ENCODE measurements around the gene TGM2.

Gene TGM2

DNA sequence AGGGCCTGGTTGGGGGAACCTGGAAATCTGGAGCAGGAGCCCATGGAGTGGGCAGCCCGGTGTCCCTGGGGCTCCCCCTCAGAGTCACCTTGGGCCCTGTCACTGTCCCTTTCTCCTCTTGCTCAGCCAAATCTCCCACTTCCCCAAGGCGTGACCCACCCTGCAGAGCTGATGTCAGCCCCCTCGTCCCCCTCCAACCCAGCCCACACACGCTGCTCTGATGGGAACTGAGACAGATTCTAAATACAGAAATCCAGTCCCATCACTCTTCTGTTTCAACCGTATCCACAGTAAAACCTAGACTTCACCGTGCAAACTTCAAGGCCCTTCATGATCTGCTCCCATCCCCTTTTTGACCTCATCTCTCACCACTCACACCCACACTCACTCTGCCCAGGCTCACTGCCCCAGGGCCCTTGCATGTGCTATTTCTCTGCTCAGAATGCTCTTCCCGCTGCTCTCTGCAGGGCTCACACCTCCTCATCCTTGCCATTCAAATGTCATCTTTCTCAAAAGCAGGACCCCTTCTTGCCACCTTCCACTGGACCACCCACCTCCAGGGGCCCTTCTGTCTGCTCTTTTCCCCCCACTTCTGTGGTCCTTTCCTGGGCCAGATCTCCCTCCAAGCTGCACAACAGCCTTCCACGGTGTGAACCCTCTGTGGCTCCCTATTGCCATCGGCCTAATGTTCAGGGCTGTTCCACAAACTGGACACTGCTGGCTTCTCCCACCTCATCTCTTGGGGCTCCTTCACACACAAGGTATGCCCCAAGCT is 16.6 kb downstream of the TGM2 start:
- Histone ChIP-seq H3K36me3 (ENCODE audit: insufficient read depth, low read length) (no peaks in the 10 kb centered on the region), H3K9ac (ENCODE audit: insufficient read length) (no peak overlapping the region), H3K4me3 (no peak overlapping the region), H3K27ac (no peak overlapping the region), H3K9me3 (ENCODE audit: low read depth, low read length) (no peaks in the 10 kb centered on the region)
- DNase-seq (ENCODE audit: low read depth, low spot score), result no peak
- TF ChIP-seq POLR2AphosphoS5 (IDR thresholded peaks at IDR 0.05; ENCODE audit: borderline replicate concordance, low read depth, low read length), result no peak
- no peak for TF ChIP-seq EZH2 (IDR thresholded peaks at IDR 0.05)
- TF ChIP-seq FOXP2 (optimal IDR thresholded peaks at IDR 0.05; ENCODE audit: control extremely low read depth, extremely low read length, insufficient read depth), result no peak

DNA sequence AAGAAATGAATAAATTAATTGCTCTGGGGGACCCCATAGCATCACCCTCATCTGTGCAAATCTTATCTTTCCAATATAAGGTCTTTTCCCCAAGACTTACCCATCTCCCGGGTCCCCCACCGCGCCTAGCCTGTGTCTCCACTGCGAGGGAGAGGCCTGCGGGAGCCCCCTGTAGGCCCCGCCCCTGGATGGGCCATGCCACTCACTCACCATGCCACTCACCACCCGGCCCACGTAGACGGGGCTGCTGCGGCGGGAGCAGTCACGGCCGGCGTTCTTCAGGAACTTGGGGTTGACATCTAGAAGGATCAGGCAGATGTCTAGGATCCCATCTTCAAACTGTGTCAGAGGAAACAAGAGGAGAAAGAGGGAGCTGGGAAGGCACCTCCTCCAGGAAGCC is 17.3 kb downstream of the TGM2 start:
- H3K36me3 ChIP-seq (ENCODE audit: insufficient read depth, low read length), result no peaks in the 10 kb centered on the region
- TF ChIP-seq POLR2AphosphoS5 (IDR thresholded peaks at IDR 0.05; ENCODE audit: borderline replicate concordance, low read depth, low read length) (no peak), EZH2 (IDR thresholded peaks at IDR 0.05) (no peak), FOXP2 (optimal IDR thresholded peaks at IDR 0.05; ENCODE audit: control extremely low read depth, extremely low read length, insufficient read depth) (no peak)
- no peak overlapping the region for H3K4me3 ChIP-seq
- H3K9me3 ChIP-seq (ENCODE audit: low read depth, low read length), result no peaks in the 10 kb centered on the region
- DNase-seq (ENCODE audit: low read depth, low spot score), result no peak
- H3K9ac ChIP-seq (ENCODE audit: insufficient read length), result no peak overlapping the region
- no peak overlapping the region for H3K27ac ChIP-seq

DNA sequence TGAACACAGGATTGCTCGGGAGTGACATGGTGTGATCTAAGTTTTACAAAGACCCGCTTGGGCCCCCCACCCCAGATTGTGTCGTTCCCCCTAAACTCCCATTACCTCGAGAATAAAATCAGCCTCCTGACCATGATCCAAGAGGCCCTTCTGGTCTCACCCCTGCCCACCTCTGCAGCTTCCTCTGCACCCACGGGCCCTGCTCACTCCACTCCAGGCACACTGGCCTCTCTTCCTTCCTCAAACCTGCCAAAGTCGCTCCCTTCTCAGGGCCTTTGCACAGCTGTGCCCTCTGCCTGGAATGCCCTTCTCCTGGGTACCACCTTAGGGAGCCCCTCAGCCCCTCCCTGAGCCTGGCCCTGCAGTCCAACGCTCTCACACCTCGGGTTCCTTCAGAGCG is 17.9 kb downstream of the TGM2 start:
- Histone ChIP-seq H3K27ac (no peak overlapping the region), H3K9me3 (ENCODE audit: low read depth, low read length) (no peaks in the 10 kb centered on the region), H3K4me3 (no peak overlapping the region), H3K36me3 (ENCODE audit: insufficient read depth, low read length) (no peaks in the 10 kb centered on the region), H3K9ac (ENCODE audit: insufficient read length) (no peak overlapping the region)
- TF ChIP-seq POLR2AphosphoS5 (IDR thresholded peaks at IDR 0.05; ENCODE audit: borderline replicate concordance, low read depth, low read length) (no peak), EZH2 (IDR thresholded peaks at IDR 0.05) (no peak), FOXP2 (optimal IDR thresholded peaks at IDR 0.05; ENCODE audit: control extremely low read depth, extremely low read length, insufficient read depth) (no peak)
- no peak for DNase-seq (ENCODE audit: low read depth, low spot score)

DNA sequence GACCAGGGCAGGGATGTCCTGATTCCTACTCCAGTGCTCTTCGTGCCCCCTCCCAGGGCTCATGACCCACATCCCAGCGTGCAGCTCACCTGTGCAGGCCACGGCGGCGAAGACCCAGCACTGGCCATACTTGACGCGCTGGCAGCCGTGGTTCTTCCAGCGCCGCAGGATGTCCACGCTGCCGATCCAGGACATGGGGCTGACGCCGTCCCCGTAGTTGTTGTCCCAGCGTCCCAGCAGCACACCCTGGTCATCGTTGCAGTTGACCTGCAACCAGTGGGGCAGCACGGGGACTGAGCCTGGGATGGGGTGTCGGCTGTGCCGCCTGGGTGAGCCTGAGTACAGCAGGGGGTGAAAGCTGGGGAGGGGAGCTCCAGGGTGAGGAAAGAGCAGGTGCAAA is 18.4 kb downstream of the TGM2 start:
- Histone ChIP-seq H3K4me3 (no peak overlapping the region), H3K9ac (ENCODE audit: insufficient read length) (no peak overlapping the region), H3K9me3 (ENCODE audit: low read depth, low read length) (no peaks in the 10 kb centered on the region), H3K27ac (no peak overlapping the region), H3K36me3 (ENCODE audit: insufficient read depth, low read length) (no peaks in the 10 kb centered on the region)
- no peak for DNase-seq (ENCODE audit: low read depth, low spot score)
- no peak for TF ChIP-seq FOXP2 (optimal IDR thresholded peaks at IDR 0.05; ENCODE audit: control extremely low read depth, extremely low read length, insufficient read depth)
- TF ChIP-seq POLR2AphosphoS5 (IDR thresholded peaks at IDR 0.05; ENCODE audit: borderline replicate concordance, low read depth, low read length), result no peak
- no peak for TF ChIP-seq EZH2 (IDR thresholded peaks at IDR 0.05)

DNA sequence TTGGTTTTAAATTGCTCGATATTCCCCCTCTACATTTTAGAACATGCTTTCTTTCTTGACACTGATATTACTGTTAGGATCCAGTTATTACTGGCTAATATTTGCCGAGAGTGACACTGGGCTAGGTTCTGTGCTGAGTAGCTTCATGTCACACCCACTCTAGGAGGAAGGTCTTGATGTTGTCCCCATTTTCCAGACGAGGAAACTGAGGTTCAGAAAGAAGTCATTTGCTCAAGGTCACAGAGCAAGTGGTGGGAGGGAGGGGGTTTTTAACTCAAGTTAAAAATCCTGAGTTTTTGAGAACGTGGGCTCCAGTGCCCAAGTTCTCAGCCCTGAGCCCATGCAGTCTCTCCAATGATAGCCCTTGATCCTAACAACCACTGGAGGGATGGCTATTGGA is 18.9 kb downstream of the TGM2 start:
- no peak overlapping the region for H3K27ac ChIP-seq
- H3K36me3 ChIP-seq (ENCODE audit: insufficient read depth, low read length), result no peaks in the 10 kb centered on the region

DNA sequence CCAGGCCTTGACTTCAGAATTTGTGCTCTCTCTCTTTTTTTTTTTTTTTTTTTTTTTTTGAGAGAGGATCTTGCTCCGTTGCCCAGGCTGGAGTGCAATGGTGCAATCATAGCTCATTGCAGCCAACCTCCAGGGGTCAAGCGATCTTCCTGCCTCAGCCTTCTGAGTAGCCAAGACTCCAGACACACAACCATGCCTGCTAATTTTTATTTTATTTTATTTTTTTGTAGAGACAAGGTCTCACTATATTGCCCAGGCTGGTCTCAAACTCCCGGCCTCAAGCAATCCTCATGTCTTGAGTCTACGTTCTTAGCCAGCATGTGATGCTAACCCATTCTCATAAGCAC is 19.4 kb downstream of the TGM2 start:
- H3K27ac ChIP-seq, result no peak overlapping the region
- H3K36me3 ChIP-seq (ENCODE audit: insufficient read depth, low read length), result no peaks in the 10 kb centered on the region
- no peak overlapping the region for H3K4me3 ChIP-seq
- no peak overlapping the region for H3K9ac ChIP-seq (ENCODE audit: insufficient read length)
- no peaks in the 10 kb centered on the region for H3K9me3 ChIP-seq (ENCODE audit: low read depth, low read length)
- no peak for DNase-seq (ENCODE audit: low read depth, low spot score)
- TF ChIP-seq POLR2AphosphoS5 (IDR thresholded peaks at IDR 0.05; ENCODE audit: borderline replicate concordance, low read depth, low read length) (no peak), FOXP2 (optimal IDR thresholded peaks at IDR 0.05; ENCODE audit: control extremely low read depth, extremely low read length, insufficient read depth) (no peak), EZH2 (IDR thresholded peaks at IDR 0.05) (no peak)

More for the DNA sequence above, 18.9 kb downstream of the TGM2 start:
- TF ChIP-seq FOXP2 (optimal IDR thresholded peaks at IDR 0.05; ENCODE audit: control extremely low read depth, extremely low read length, insufficient read depth), result no peak
- no peak for TF ChIP-seq POLR2AphosphoS5 (IDR thresholded peaks at IDR 0.05; ENCODE audit: borderline replicate concordance, low read depth, low read length)
- no peak for TF ChIP-seq EZH2 (IDR thresholded peaks at IDR 0.05)
- no peak for DNase-seq (ENCODE audit: low read depth, low spot score)
- Histone ChIP-seq H3K9me3 (ENCODE audit: low read depth, low read length) (no peaks in the 10 kb centered on the region), H3K9ac (ENCODE audit: insufficient read length) (no peak overlapping the region), H3K4me3 (no peak overlapping the region)

DNA sequence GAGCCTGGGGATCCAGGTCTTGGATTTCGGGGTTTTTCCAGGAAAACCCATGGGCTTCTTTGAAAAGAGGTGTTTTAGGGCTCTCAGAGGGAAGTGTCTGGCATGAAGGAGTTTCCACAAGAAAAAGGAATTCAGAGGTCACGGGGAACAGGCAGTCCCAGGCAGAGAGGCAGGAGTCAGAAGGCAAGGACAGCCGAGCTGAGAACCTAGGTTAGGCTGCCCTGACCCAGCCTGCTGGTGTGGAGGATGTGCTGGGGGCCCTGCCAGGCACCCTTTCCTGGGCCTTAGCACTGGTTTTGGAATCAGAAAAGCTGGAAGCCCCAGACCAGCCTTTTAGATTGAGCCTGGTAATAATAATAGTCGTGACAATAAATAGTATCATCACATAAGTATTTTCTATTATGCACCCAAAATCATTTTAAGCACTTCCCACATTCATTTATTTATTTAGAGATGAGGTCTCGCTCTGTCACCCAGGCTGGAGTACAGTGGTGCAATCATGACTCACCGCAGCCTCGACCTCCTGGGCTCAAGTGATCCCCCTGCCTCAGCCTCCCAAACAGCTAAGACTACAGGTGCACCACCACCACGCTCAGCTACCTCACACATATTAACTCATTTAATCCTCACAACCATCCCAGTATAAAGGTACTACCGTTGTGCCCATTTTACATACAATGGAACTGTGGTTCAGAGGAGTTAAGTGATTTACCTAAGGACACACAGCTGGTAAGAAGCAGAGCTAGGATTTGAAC is 19.9 kb downstream of the TGM2 start:
- Histone ChIP-seq H3K9me3 (ENCODE audit: low read depth, low read length) (no peaks in the 10 kb centered on the region), H3K9ac (ENCODE audit: insufficient read length) (no peak overlapping the region), H3K36me3 (ENCODE audit: insufficient read depth, low read length) (no peaks in the 10 kb centered on the region), H3K4me3 (no peak overlapping the region), H3K27ac (no peak overlapping the region)
- DNase-seq (ENCODE audit: low read depth, low spot score), result no peak
- no peak for TF ChIP-seq POLR2AphosphoS5 (IDR thresholded peaks at IDR 0.05; ENCODE audit: borderline replicate concordance, low read depth, low read length)
- no peak for TF ChIP-seq EZH2 (IDR thresholded peaks at IDR 0.05)
- TF ChIP-seq FOXP2 (optimal IDR thresholded peaks at IDR 0.05; ENCODE audit: control extremely low read depth, extremely low read length, insufficient read depth), result no peak

DNA sequence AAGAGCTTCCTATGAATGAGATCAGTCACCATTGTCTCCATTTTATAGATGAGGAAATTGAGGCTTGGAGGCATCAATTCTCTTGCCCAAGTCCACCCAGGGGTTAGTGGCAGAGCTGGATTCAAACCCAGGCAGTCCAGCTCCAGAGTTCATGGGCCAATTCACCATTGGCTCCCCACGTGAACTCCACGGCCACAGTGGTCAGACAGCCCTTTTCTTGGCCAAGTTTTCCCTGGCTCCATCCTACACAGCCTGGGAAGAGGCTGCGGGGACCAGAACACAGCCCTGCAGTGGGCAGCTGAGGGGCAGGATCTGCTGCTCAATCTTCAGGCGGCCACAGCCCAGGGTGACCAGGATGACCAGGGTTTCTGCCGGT is 20.5 kb downstream of the TGM2 start:
- TF ChIP-seq EZH2 (IDR thresholded peaks at IDR 0.05) (no peak), POLR2AphosphoS5 (IDR thresholded peaks at IDR 0.05; ENCODE audit: borderline replicate concordance, low read depth, low read length) (no peak), FOXP2 (optimal IDR thresholded peaks at IDR 0.05; ENCODE audit: control extremely low read depth, extremely low read length, insufficient read depth) (no peak)
- Histone ChIP-seq H3K36me3 (ENCODE audit: insufficient read depth, low read length) (no peaks in the 10 kb centered on the region), H3K4me3 (no peak overlapping the region), H3K27ac (no peak overlapping the region), H3K9ac (ENCODE audit: insufficient read length) (no peak overlapping the region), H3K9me3 (ENCODE audit: low read depth, low read length) (no peaks in the 10 kb centered on the region)
- no peak for DNase-seq (ENCODE audit: low read depth, low spot score)
